PC-3 (cell line): ENCODE measurements around the gene POMT1. TPM values are rescaled to one million over a fixed set of nuclear protein-coding genes. Genes with fewer than 3 reads are reported as not detected.
A peak's percentile ranks its signal among the peaks of the same experiment; 100 is the strongest.

Experiments
- ATAC-seq: fragments of 200-7000 bp; cut with Tn5 transposase; 2 replicates; pipeline ENCODE4 v1.9.1; 2020; ENCODE audit warnings: mild to moderate bottlenecking, moderate library complexity
- BruUV-seq: library from RNA; stranded (reverse); fragments of 400-500 nt; replicated peaks from 2 replicates; lab custom pipeline; 2021; lab: Mats Ljungman, UMichigan
- CTCF ChIA-PET: fragments of 300-600 bp; sonication (Branson Sonifier 250); formaldehyde crosslinking; loops from one replicate; lab custom pipeline; 2022; ENCODE audit warnings: antibody characterized with exemption; lab: Charles Lee
- POLR2A ChIA-PET: fragments of 300-600 bp; sonication (Branson Sonifier 250); formaldehyde crosslinking; loops from one replicate; lab custom pipeline; 2022; ENCODE audit warnings: antibody characterized with exemption; ENCODE audit not compliant: unreplicated experiment; lab: Charles Lee
- DNase-seq: peaks from one replicate; pipeline ENCODE4 v3.0.0-alpha.2; 2015
- H2AFZ ChIP-seq: fragments of 300-600 bp; sonication (generic); 2 replicates; pipeline ENCODE4 v1.6.0; 2016; ENCODE audit warnings: antibody characterized with exemption, low read length
- H3F3A ChIP-seq: fragments of 300-600 bp; sonication (generic); one replicate; pipeline ENCODE4 v1.6.0; 2017; ENCODE audit warnings: antibody characterized with exemption, low read length, control low read depth, mild to moderate bottlenecking; ENCODE audit not compliant: unreplicated experiment
- H3K27ac ChIP-seq: fragments of 300-600 bp; sonication (generic); 2 replicates; pipeline ENCODE4 v1.5.1; 2016; ENCODE audit warnings: mild to moderate bottlenecking, low read length
- H3K27me3 ChIP-seq: fragments of 300-600 bp; sonication (generic); 2 replicates; pipeline ENCODE4 v1.6.1; 2016; ENCODE audit warnings: low read length, mixed read lengths
- H3K36me3 ChIP-seq: fragments of 300-600 bp; sonication (generic); 2 replicates; pipeline ENCODE4 v1.6.1; 2016; ENCODE audit warnings: low read depth, mixed run types, low read length, mixed read lengths
- H3K4me1 ChIP-seq: fragments of 300-600 bp; sonication (generic); 2 replicates; pipeline ENCODE4 v1.5.1; 2016; ENCODE audit warnings: low read length; ENCODE audit not compliant: insufficient read depth
- H3K4me2 ChIP-seq: fragments of 300-600 bp; sonication (generic); 2 replicates; pipeline ENCODE4 v1.6.0; 2016; ENCODE audit warnings: low read length
- H3K4me3 ChIP-seq: fragments of 300-600 bp; sonication (generic); 2 replicates; pipeline ENCODE4 v1.5.1; 2016; ENCODE audit warnings: mild to moderate bottlenecking, low read length, mixed read lengths
- H3K79me2 ChIP-seq: fragments of 300-600 bp; sonication (generic); 2 replicates; pipeline ENCODE4 v1.6.1; 2017; ENCODE audit warnings: low read length, mixed read lengths
- H3K9ac ChIP-seq: fragments of 300-600 bp; sonication (generic); 2 replicates; pipeline ENCODE4 v1.6.0; 2016; ENCODE audit warnings: mild to moderate bottlenecking, low read length
- H3K9me2 ChIP-seq: fragments of 300-600 bp; sonication (generic); replicated peaks from 2 replicates; pipeline ENCODE4 v1.6.1; 2016; ENCODE audit warnings: mixed run types, low read length, mixed read lengths
- H3K9me3 ChIP-seq: fragments of 300-600 bp; sonication (generic); 2 replicates; pipeline ENCODE4 v1.6.1; 2016; ENCODE audit warnings: low read length, mixed read lengths
- H4K20me1 ChIP-seq: fragments of 300-600 bp; sonication (generic); 2 replicates; pipeline ENCODE4 v1.6.1; 2016; ENCODE audit warnings: low read length, mixed read lengths
- CTCF ChIP-seq: fragments of 300-600 bp; sonication (generic); conservative IDR thresholded peaks from 2 replicates; pipeline ENCODE4 v1.5.1; 2017; ENCODE audit warnings: antibody characterized with exemption, low read depth, mild to moderate bottlenecking, low read length
- EZH2 ChIP-seq: fragments of 300-600 bp; sonication (generic); IDR thresholded peaks from one replicate; pipeline ENCODE4 v1.6.1; 2017; ENCODE audit warnings: antibody characterized with exemption, mild to moderate bottlenecking, low read length; ENCODE audit not compliant: unreplicated experiment
- EZH2phosphoT487 ChIP-seq: fragments of 300-600 bp; sonication (generic); IDR thresholded peaks from 2 replicates; pipeline ENCODE4 v1.6.1; 2018; ENCODE audit warnings: mild to moderate bottlenecking, antibody characterized with exemption, low read length, borderline replicate concordance
- intact Hi-C: fragments of 100-400 bp; cut with micrococcal nuclease; formaldehyde crosslinking; loops from 2 replicates; pipeline ENCODE4 v1.9.0; 2023
- total RNA-seq: library from RNA; depleted of rRNA; stranded (reverse); fragments of >200 nt; gene quantifications from 2 replicates; pipeline ENCODE4 v1.2.3, GENCODE V29; 2014

The POMT1 gene
- total RNA-seq, 1 experiment from 2014 or later, result 24.1 TPM

GRCh38 chr9:131503626-131504465 lies 1.1 kb downstream of the POMT1 start:
- peak overlapping the region; percentile 89 for H2AFZ ChIP-seq
- no peaks in the 10 kb centered on the region for H4K20me1 ChIP-seq
- ChIA-PET CTCF (no interaction called here), POLR2A (no interaction called here)
- no peaks in the 10 kb centered on the region for H3K9me3 ChIP-seq
- H3K4me2 ChIP-seq, result peak overlapping the region; percentile 99
- no peak for TF ChIP-seq EZH2phosphoT487
- peak; percentile 37; the same call in 1 of the 2 replicates for TF ChIP-seq CTCF
- TF ChIP-seq EZH2, result no peak
- H3K27me3 ChIP-seq, result no peaks in the 10 kb centered on the region
- H3K9me2 ChIP-seq, result no peaks in the 10 kb centered on the region
- peaks cover 15% of the 10 kb centered on the region for H3K79me2 ChIP-seq
- no TSS peak for BruUV-seq
- H3K36me3 ChIP-seq, result no peaks in the 10 kb centered on the region; the same call in 1 of the 2 replicates
- peaks cover 19% of the 10 kb centered on the region for H3K4me1 ChIP-seq
- peak; percentile 55 for ATAC-seq
- peak overlapping the region; percentile 85 for H3K4me3 ChIP-seq
- intact Hi-C loops, result loop anchor here (5.0 kb wide), 1 partner anchor 58 kb away; no protein-coding TSS in a partner anchor
- H3F3A ChIP-seq, result no peaks in the 10 kb centered on the region
- H3K27ac ChIP-seq, result no peak overlapping the region
- peak overlapping the region; percentile 74 for H3K9ac ChIP-seq
- DNase-seq, result peak; percentile 62

- Histone ChIP-seq H3K9me2 (no peaks in the 10 kb centered on the region), H3F3A (no peaks in the 10 kb centered on the region), H4K20me1 (no peaks in the 10 kb centered on the region), H3K27me3 (no peaks in the 10 kb centered on the region), H2AFZ (no peak overlapping the region), H3K4me2 (no peak overlapping the region), H3K4me3 (no peak overlapping the region), H3K79me2 (peaks cover 15% of the 10 kb centered on the region), H3K9me3 (no peaks in the 10 kb centered on the region), H3K36me3 (no peaks in the 10 kb centered on the region; the same call in 1 of the 2 replicates), H3K4me1 (peaks cover 19% of the 10 kb centered on the region), H3K27ac (no peak overlapping the region), H3K9ac (no peak overlapping the region)
- intact Hi-C loops, result no loop called here
- DNase-seq (no peak), ATAC-seq (no peak)
- BruUV-seq, result no TSS peak
- TF ChIP-seq EZH2 (no peak), CTCF (no peak), EZH2phosphoT487 (no peak)
- CTCF ChIA-PET, result no interaction called here
- POLR2A ChIA-PET, result no interaction called here
Measured at GRCh38 chr9:131505012-131505411, 2.3 kb downstream of the POMT1 start.

- no peaks in the 10 kb centered on the region for H3K27me3 ChIP-seq
- H3K36me3 ChIP-seq, result peaks cover 3% of the 10 kb centered on the region; the same call in 1 of the 2 replicates
- H4K20me1 ChIP-seq, result no peaks in the 10 kb centered on the region
- no peaks in the 10 kb centered on the region for H3K9me3 ChIP-seq
- no peaks in the 10 kb centered on the region for H3K79me2 ChIP-seq
- no peak overlapping the region for H2AFZ ChIP-seq
- no TSS peak for BruUV-seq
- POLR2A ChIA-PET, result no interaction called here
- DNase-seq, result no peak
- H3K4me2 ChIP-seq, result no peak overlapping the region
- H3K9ac ChIP-seq, result no peak overlapping the region
- H3K4me3 ChIP-seq, result no peak overlapping the region
- TF ChIP-seq EZH2phosphoT487 (no peak), EZH2 (no peak), CTCF (no peak)
- no peaks in the 10 kb centered on the region for H3K4me1 ChIP-seq
- H3K27ac ChIP-seq, result no peak overlapping the region
- no peaks in the 10 kb centered on the region for H3F3A ChIP-seq
- CTCF ChIA-PET, result no interaction called here
- H3K9me2 ChIP-seq, result no peaks in the 10 kb centered on the region
- intact Hi-C loops, result no loop called here
- ATAC-seq, result no peak
Measured at GRCh38 chr9:131511416-131511815, 8.7 kb downstream of the POMT1 start.
